Mesodermal cell (in vitro differentiated cells): ENCODE results near the gene KLHL2.
"Not testable (repeated sequence)": the region's sequence is repeated elsewhere in the genome, so short reads cannot be mapped to it uniquely, and the experiment has no call there.

Source experiments
- H3K27ac ChIP-seq: 2 replicates; pipeline ENCODE4 v1.7.0; 2013; ENCODE audit warnings: mild to moderate bottlenecking, low read depth, low read length, moderate library complexity; ENCODE audit not compliant: severe bottlenecking
- H3K36me3 ChIP-seq: 2 replicates; pipeline ENCODE4 v1.7.1; 2013; ENCODE audit warnings: mild to moderate bottlenecking, low read length, moderate library complexity; ENCODE audit not compliant: control insufficient read depth, insufficient read depth
- H3K4me1 ChIP-seq: one replicate; pipeline ENCODE4 v1.7.1; 2013; ENCODE audit warnings: mild to moderate bottlenecking, low read length; ENCODE audit not compliant: insufficient read depth, control insufficient read depth, poor library complexity, severe bottlenecking
- H3K4me3 ChIP-seq: 2 replicates; pipeline ENCODE4 v1.7.0; 2013; ENCODE audit warnings: low read length, control low read depth, mild to moderate bottlenecking; ENCODE audit not compliant: insufficient read depth, poor library complexity, severe bottlenecking; ENCODE audit errors: extremely low read depth
- H3K9me3 ChIP-seq: 2 replicates; pipeline ENCODE4 v1.7.1; 2013; ENCODE audit warnings: mild to moderate bottlenecking, low read length, moderate library complexity; ENCODE audit not compliant: control insufficient read depth
- WGBS, 2 experiments: methylation state at CpG; one replicate each; pipeline ENCODE4 v1.1.5; 2013; ENCODE audit warnings: missing lambda C conversion rate in 2 of 2; ENCODE audit not compliant: insufficient coverage in 2 of 2; 5-methylcytosine and 5-hydroxymethylcytosine counted together

KLHL2 gene

DNA sequence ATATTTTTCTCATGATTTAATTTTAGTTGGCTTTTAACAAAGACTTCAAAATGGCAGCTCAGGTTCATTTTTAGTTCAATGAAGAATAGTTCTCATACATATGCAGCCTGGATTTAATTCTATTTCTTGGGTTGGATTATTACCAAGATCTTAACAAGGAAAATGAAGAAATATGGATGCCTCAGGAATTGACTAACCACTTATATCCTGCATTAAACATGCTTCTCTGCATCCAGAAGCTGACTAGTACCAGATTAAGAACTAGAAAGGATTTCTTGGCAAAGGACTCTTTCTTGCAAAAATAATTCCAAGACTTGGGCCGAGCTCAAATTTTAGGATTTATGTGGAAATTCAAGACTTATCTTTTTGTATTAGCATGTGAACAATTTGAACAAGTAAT lies 5.6 kb upstream of the KLHL2 start:
- Histone ChIP-seq H3K9me3 (no peaks in the 10 kb centered on the region), H3K4me1 (peaks cover 21% of the 10 kb centered on the region), H3K4me3 (no peak overlapping the region), H3K36me3 (no peaks in the 10 kb centered on the region), H3K27ac (no peak overlapping the region)
- WGBS, 2 experiments, result no CpG with 5 or more reads among the region's 1 CpG

DNA sequence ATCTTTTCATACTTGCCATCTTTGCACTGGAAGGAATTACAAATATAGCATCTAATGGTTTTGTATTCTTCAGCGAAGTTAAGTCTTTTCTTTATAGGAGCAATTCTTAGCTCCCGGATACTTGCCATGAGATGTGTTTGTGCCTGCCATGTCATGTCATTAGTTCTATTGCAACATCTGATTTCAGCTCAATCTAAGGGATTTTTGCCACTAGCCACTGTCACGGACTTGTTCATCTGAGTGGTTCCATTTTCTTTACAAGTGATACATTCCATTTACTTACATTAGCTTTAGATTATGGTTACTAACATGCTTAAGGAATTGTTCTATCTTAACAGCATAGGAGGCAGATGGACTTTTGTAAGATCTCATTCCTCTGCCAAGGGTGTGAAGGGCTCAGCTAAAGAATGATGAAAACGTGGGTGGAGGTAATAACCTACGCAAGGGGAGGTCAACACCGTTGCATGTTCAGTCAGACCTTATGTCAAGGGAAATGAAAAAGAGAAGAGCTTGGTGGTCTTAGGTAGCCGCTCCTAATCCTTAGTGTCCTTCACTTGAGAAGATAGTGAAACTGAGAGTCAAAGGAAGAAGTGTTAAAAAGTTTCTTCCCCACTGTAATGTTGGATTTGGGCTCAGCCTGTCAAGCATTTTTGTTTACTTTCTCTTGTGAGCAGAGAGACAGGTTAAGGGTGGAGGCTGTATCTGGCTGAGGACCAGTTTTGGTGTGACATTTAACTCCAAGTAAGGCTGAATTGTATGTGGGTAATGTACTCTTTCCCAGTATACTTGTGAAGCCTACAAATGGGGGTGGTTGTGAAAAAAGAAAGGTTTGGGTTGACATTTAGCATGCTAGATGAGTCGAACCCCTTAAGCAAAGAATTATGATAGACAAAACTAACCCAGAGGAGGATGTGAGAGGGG lies 3.6 kb upstream of the KLHL2 start:
- Histone ChIP-seq H3K27ac (no peak overlapping the region), H3K9me3 (no peaks in the 10 kb centered on the region), H3K4me3 (peak overlapping the region; percentile 2), H3K4me1 (peaks cover 22% of the 10 kb centered on the region), H3K36me3 (no peaks in the 10 kb centered on the region)
- WGBS, 2 experiments, result 88 to 95% methylated on average over 5 to 7 of the region's 8 CpGs

DNA sequence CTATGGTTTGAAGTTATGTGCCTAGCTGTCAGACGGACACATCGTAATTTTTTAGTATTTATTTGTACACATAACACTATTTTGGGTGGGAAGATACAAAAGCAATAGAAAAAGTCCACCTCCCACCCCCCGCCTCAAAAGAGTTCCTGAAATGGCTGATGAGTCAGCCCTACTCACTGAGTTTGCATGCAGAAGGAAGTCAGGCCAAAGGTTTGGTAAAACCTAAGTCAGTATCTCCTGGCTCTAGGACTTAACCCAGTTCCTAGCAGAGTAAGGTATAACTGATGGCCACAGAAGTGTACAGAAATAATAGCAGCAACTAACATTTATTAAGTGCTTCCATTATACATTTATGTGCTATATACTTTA lies 2.9 kb upstream of the KLHL2 start:
- H3K4me3 ChIP-seq, result peak overlapping the region; percentile 2
- H3K27ac ChIP-seq, result no peak overlapping the region
- H3K4me1 ChIP-seq, result peaks cover 22% of the 10 kb centered on the region
- WGBS, 2 experiments, result no CpG with 5 or more reads among the region's 3 CpGs
- no peaks in the 10 kb centered on the region for H3K9me3 ChIP-seq
- H3K36me3 ChIP-seq, result no peaks in the 10 kb centered on the region

DNA sequence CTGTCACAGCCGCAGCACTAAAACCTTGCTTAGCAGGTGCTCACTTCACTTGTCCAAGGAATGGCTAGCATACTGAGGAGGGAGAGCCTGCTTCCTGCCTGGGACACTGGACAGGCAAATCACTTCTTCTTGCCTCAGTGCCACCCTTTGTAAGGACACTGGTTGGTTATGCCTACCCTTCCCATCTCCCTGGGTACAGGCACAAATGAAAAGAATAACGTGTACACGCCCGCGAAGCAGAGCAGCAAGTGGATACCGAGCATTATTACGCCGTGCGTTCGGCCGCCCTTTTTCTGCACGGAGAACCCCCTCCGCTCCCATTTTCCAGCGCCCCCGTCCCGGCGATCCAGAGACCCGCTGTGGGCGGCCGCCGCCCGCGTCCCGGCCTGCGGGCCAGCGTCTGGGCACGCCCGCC lies 338 bp upstream of the KLHL2 start:
- peaks cover 22% of the 10 kb centered on the region for H3K4me1 ChIP-seq
- WGBS, 2 experiments, result 1 to 3% methylated on average over 10 to 23 of the region's 28 CpGs
- H3K36me3 ChIP-seq, result no peaks in the 10 kb centered on the region
- H3K27ac ChIP-seq, result no peak overlapping the region
- peak overlapping the region; percentile 48 for H3K4me3 ChIP-seq
- H3K9me3 ChIP-seq, result no peaks in the 10 kb centered on the region

DNA sequence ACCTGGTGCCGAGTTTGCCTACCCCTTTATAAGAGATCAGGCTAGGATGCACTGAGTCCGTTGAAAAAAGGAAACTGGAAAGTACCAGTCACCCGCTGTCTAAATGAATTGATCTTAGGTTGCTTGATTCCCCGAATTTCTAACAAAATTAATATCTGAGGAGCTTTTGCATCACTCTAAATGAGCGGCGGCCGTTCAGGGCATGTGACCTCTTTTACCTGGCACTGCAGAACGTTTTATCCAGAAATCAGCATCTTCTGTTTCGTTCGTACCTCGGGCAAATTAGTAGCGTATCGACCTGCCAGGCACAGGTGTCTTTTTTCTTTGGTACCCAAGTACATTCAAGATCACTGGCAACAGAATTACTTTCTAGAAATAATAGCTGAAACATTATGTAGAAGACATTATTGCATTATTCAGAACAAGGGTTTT lies 876 bp downstream of the KLHL2 start:
- Histone ChIP-seq H3K27ac (no peak overlapping the region), H3K4me3 (peak overlapping the region; percentile 65)
- 10 to 13% methylated on average over 8 to 12 of the region's 13 CpGs for WGBS, 2 experiments

DNA sequence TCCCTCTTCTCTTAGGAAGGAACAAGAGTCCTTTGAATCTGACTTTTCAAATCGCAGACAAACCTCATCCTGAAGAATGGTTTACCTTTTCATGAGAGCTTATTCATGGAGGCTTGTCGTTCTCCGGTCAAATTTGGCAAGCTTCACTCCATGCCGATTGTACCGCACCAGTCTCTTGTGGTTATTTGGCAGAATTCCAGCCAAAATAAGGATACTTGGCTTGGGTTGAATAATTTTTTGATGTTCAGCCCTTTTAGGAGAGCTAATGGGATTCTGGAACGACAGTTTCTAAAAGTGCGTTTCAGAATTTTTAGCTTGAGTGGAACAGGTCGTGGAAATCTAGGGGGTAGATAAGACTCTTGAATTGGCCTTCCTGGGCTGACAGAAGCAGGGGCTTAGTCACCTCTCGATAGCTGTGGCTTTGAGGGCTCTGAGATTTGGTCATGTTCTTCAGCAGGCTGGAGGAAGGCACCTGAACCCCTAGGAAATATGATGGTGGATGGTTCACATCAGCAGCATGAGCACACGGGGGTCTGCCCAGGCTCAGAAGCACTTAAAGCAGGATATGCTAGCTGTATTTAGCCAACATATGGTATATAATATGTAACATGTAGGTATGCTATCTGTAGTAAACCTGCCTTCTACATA lies 1.5 kb downstream of the KLHL2 start:
- Histone ChIP-seq H3K4me1 (peaks cover 26% of the 10 kb centered on the region), H3K9me3 (no peaks in the 10 kb centered on the region), H3K36me3 (no peaks in the 10 kb centered on the region), H3K4me3 (peak overlapping the region; percentile 65), H3K27ac (no peak overlapping the region)
- WGBS, 2 experiments, result 72 to 74% methylated on average over 9 to 10 of the region's 10 CpGs

More for the DNA sequence above, 876 bp downstream of the KLHL2 start:
- H3K4me1 ChIP-seq, result peaks cover 24% of the 10 kb centered on the region
- no peaks in the 10 kb centered on the region for H3K9me3 ChIP-seq
- no peaks in the 10 kb centered on the region for H3K36me3 ChIP-seq

DNA sequence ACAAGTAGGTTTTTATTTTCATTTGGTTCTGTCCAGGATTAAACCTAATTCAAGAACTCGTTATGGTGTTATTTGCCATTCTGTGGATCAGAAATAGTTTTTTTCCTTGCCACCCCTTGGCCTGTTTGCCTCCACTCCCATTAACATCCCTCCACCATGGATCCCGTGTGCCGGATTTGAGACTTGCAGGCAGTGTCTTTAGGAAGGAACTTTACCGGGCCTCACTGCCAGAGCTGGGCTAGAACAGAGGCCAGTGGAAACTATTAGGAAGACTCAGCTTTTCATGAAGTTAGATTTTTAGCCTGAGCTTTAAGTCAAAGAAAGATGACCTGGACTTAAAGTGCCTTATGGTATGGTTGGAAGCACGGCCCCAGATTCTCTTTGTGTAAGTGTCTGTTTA lies 2.4 kb downstream of the KLHL2 start:
- no peaks in the 10 kb centered on the region for H3K9me3 ChIP-seq
- peaks cover 25% of the 10 kb centered on the region for H3K4me1 ChIP-seq
- no peak overlapping the region for H3K27ac ChIP-seq
- H3K4me3 ChIP-seq, result no peak overlapping the region
- H3K36me3 ChIP-seq, result no peaks in the 10 kb centered on the region
- 83 to 95% methylated on average over 2 to 3 of the region's 5 CpGs for WGBS, 2 experiments

DNA sequence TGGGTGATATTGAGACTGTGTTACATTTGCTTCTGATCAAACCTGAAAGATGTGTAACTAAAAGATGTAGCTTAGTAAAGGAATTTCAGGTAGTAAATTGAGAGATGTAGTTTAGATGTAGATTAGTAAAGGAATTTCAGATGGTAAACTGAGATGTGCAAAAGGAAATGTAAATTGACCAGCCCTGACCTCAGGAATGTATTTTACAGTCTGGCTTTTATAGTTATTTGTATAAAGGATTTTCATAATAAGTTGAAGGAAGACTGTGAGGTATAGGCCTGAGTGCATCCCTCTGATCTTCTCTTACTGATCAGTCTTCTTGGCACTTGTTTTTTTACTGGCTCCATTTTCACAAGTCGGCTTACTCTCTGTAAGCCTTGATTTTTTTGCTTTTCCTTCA lies 3.2 kb downstream of the KLHL2 start:
- H3K4me1 ChIP-seq, result peaks cover 22% of the 10 kb centered on the region
- WGBS, 2 experiments, result 75 to 82% methylated on average over 1 of the region's 1 CpG

DNA sequence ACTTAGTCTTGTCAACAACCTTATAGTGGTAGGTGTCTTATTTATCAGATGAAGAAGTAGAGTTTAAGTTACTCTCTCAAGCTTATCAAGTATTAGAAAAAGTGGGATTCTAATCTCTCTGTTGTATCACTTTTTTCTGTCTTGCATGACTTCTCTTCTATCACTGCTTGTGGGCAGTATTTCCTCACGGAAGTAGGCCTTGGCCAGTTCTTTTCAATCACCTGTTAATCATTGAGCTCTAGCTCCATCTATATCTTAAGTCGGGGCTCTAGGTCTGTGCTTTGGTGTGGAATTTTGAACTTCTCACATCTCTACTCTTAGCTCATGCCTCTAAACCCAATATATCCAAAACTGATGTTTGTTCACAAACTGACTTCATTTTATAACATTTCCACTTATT lies 5.3 kb downstream of the KLHL2 start:
- WGBS, 2 experiments, result no CpG with 5 or more reads among the region's 2 CpGs
- peaks cover 14% of the 10 kb centered on the region for H3K4me1 ChIP-seq

More for the DNA sequence above, 3.2 kb downstream of the KLHL2 start:
- no peaks in the 10 kb centered on the region for H3K9me3 ChIP-seq
- H3K4me3 ChIP-seq, result no peak overlapping the region
- no peaks in the 10 kb centered on the region for H3K36me3 ChIP-seq
- no peak overlapping the region for H3K27ac ChIP-seq

DNA sequence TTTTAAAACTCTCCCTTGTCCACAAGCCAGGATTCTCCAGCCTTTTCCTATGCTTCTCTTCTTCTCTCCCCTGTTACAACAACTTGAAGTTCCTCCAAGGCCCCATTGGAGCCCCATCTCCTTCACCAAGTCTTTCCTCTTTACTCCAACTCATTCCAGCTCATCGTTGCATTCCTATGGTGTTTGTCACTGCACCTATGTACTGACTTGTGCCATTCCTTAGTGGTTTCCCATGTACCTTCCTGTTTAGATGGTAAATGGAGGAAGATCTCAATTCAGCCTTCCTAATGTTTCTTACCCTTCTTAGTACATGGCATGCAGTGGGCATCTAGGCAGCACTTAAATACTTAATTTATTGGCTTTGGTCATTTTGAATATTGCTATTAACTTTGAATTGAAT lies 6.0 kb downstream of the KLHL2 start:
- H3K27ac ChIP-seq, H3K9me3 ChIP-seq, H3K4me3 ChIP-seq, H3K36me3 ChIP-seq: not testable (repeated sequence)
- no CpG with 5 or more reads among the region's 1 CpG for whole genome bisulfite sequencing, 2 experiments
- H3K4me1 ChIP-seq, result peaks cover 14% of the 10 kb centered on the region

More for the DNA sequence above, 5.3 kb downstream of the KLHL2 start:
- not testable (repeated sequence) for H3K27ac ChIP-seq, H3K9me3 ChIP-seq, H3K4me3 ChIP-seq, H3K36me3 ChIP-seq
